GM21381 (cell line): ENCODE data around the gene DDRGK1.
A peak's percentile ranks its signal among the peaks of the same experiment; 100 is the strongest.
"Not testable (repeated sequence)": the region's sequence is repeated elsewhere in the genome, so short reads cannot be mapped to it uniquely, and the experiment has no call there.

Experiments used
- ATAC-seq: cut with Tn5 transposase; IDR thresholded peaks from one replicate; pipeline ENCODE4 v1.9.1; 2021; ENCODE audit warnings: mild to moderate bottlenecking, moderate library complexity; ENCODE audit not compliant: unreplicated experiment

Gene DDRGK1

GRCh38 chr20:3218307-3218988, 14.0 kb upstream of the DDRGK1 start:
- no peak for ATAC-seq

GRCh38 chr20:3215359-3215917, 11.0 kb upstream of the DDRGK1 start:
- ATAC-seq: not testable (repeated sequence)

GRCh38 chr20:3213226-3213625, 8.7 kb upstream of the DDRGK1 start:
- no peak for ATAC-seq

- ATAC-seq: no peak
Measured at GRCh38 chr20:3210346-3210745, 5.9 kb upstream of the DDRGK1 start.

GRCh38 chr20:3209946-3210317, 5.5 kb upstream of the DDRGK1 start:
- no peak for ATAC-seq

GRCh38 chr20:3209257-3209945, 4.9 kb upstream of the DDRGK1 start, which contains the start of gene ITPA:
TSS of gene ITPA (plus strand) at chr20:3209498. CDS start at chr20:3209552, 54 bp downstream.
- ATAC-seq: no peak

- ATAC-seq: no peak
Measured at GRCh38 chr20:3208786-3209256, 4.3 kb upstream of the DDRGK1 start.

GRCh38 chr20:3203315-3204123, 963 bp downstream of the DDRGK1 start:
- ATAC-seq: peak; percentile 7

- no peak for ATAC-seq
Measured at GRCh38 chr20:3202965-3203314, 1.5 kb downstream of the DDRGK1 start.

- ATAC-seq: no peak
Measured at GRCh38 chr20:3199976-3200755, 4.3 kb downstream of the DDRGK1 start.

GRCh38 chr20:3199206-3199605, 5.3 kb downstream of the DDRGK1 start:
- ATAC-seq: no peak

GRCh38 chr20:3195590-3196237, 8.8 kb downstream of the DDRGK1 start:
- ATAC-seq: no peak

- ATAC-seq: no peak
Measured at GRCh38 chr20:3194617-3195280, 9.7 kb downstream of the DDRGK1 start.

- ATAC-seq: no peak
Measured at GRCh38 chr20:3193806-3194616, 10.5 kb downstream of the DDRGK1 start.

GRCh38 chr20:3192226-3193015, 12.1 kb downstream of the DDRGK1 start:
- ATAC-seq: no peak

GRCh38 chr20:3190681-3191111, 13.8 kb downstream of the DDRGK1 start:
- no peak for ATAC-seq

- ATAC-seq: no peak
Measured at GRCh38 chr20:3189561-3190131, 14.8 kb downstream of the DDRGK1 start.
